Thyroid gland (tissue), 4 donors: ENCODE data around the gene DCP2. TPM values are rescaled to one million over a fixed set of nuclear protein-coding genes. Genes with fewer than 3 reads are reported as not detected.

Experiments used
- DNase-seq, 2 donors: peaks; one replicate each; pipeline ENCODE4 v3.0.0-alpha.2; 2019
- H3K27ac ChIP-seq, 3 donors: fragments of 200-600 bp; sonication (generic); 1 replicate in 2 of 3; 2 replicates in 1 of 3; pipeline ENCODE4 v1.5.1; 2016 to 2019; ENCODE audit warnings: mild to moderate bottlenecking in 1 of 3, moderate library complexity in 1 of 3
- H3K27me3 ChIP-seq: fragments of 200-600 bp; sonication (generic); one replicate; pipeline ENCODE4 v1.5.1; 2019
- H3K36me3 ChIP-seq, 2 donors: fragments of 200-600 bp; sonication (generic); one replicate each; pipeline ENCODE4 v1.5.1; 2016 to 2019
- H3K4me1 ChIP-seq, 2 donors: fragments of 200-600 bp; sonication (generic); one replicate each; pipeline ENCODE4 v1.5.1; 2017 to 2019
- H3K4me3 ChIP-seq, 3 donors: fragments of 200-600 bp; sonication (generic); replicated peaks in 1 of 3; 1 replicate in 2 of 3; 2 replicates in 1 of 3; pipeline ENCODE4 v1.5.1; 2016; ENCODE audit warnings: mild to moderate bottlenecking in 1 of 3
- H3K9me3 ChIP-seq: fragments of 200-600 bp; sonication (generic); one replicate; pipeline ENCODE4 v1.5.1; 2017
- CTCF ChIP-seq, 6 experiments: fragments of 200-600 bp in 3 of 6; fragments of 450-650 bp in 3 of 6; sonication (generic) in 3 of 6; IDR thresholded peaks; one replicate each; pipeline ENCODE4 v1.5.1; 2016 to 2019; ENCODE audit warnings: antibody characterized with exemption in 6 of 6, mild to moderate bottlenecking in 2 of 6, inconsistent platforms in 1 of 6, moderate library complexity in 1 of 6
- POLR2A ChIP-seq, 2 donors: fragments of 450-650 bp; IDR thresholded peaks; one replicate each; pipeline ENCODE4 v1.6.1; 2017; ENCODE audit warnings: antibody characterized with exemption in 2 of 2, mild to moderate bottlenecking in 2 of 2, moderate library complexity in 1 of 2
- WGBS, 2 donors: methylation state at CpG; one replicate each; pipeline ENCODE4 v1.1.5; 2017; 5-methylcytosine and 5-hydroxymethylcytosine counted together
- intact Hi-C: fragments of 100-400 bp; cut with DNase I; formaldehyde crosslinking; loops from one replicate; pipeline ENCODE4 v1.15.1; 2023
- total RNA-seq, 4 donors: library from RNA; depleted of rRNA; stranded (reverse); fragments of >200 nt; gene quantifications; one replicate each; pipeline ENCODE4 v1.2.3, GENCODE V29; 2016

DCP2 gene
- total RNA-seq, 4 donors from 2014 or later: 26.2 to 34.5 (median 27.5) TPM

GRCh38 chr5:113047234-113047633, 70.6 kb downstream of the DCP2 start:
- no peak for TF ChIP-seq CTCF (IDR thresholded peaks at IDR 0.05)
- TF ChIP-seq POLR2A (IDR thresholded peaks at IDR 0.05): no peak
- no peak overlapping the region for H3K27ac ChIP-seq
- no peak for DNase-seq
- H3K9me3 ChIP-seq: no peaks in the 10 kb centered on the region
- H3K4me1 ChIP-seq: peaks cover 8 to 24% of the 10 kb centered on the region in 2 donors
- H3K36me3 ChIP-seq: no peaks in the 10 kb centered on the region
- WGBS, 2 donors: 89 to 92% methylated on average over 2 of the region's 2 CpGs
- no peak overlapping the region for H3K4me3 ChIP-seq
- no peaks in the 10 kb centered on the region for H3K27me3 ChIP-seq
- intact Hi-C loops: no loop called here

- no peak for DNase-seq
- H3K36me3 ChIP-seq: no peaks in the 10 kb centered on the region
- intact Hi-C loops: no loop called here
- 84 to 87% methylated on average over 11 of the region's 11 CpGs for WGBS, 2 donors
- no peaks in the 10 kb centered on the region for H3K27me3 ChIP-seq
- no peak overlapping the region for H3K4me3 ChIP-seq
- TF ChIP-seq CTCF (IDR thresholded peaks at IDR 0.05) (no peak), POLR2A (IDR thresholded peaks at IDR 0.05) (no peak)
- H3K27ac ChIP-seq: no peak overlapping the region
- H3K9me3 ChIP-seq: no peaks in the 10 kb centered on the region
- H3K4me1 ChIP-seq: peaks cover 8 to 21% of the 10 kb centered on the region in 2 donors
Measured at GRCh38 chr5:113047733-113048652, 71.4 kb downstream of the DCP2 start.

- no peaks in the 10 kb centered on the region for H3K27me3 ChIP-seq
- no peaks in the 10 kb centered on the region for H3K36me3 ChIP-seq
- no peak overlapping the region for H3K27ac ChIP-seq
- no peak for DNase-seq
- WGBS, 2 donors: 95 to 99% methylated on average over 7 to 10 of the region's 10 CpGs
- TF ChIP-seq CTCF (IDR thresholded peaks at IDR 0.05) (no peak), POLR2A (IDR thresholded peaks at IDR 0.05) (no peak)
- intact Hi-C loops: no loop called here
- peaks cover under 1 to 12% of the 10 kb centered on the region in 2 donors for H3K4me1 ChIP-seq
- H3K9me3 ChIP-seq: no peaks in the 10 kb centered on the region
- no peak overlapping the region for H3K4me3 ChIP-seq
Measured at GRCh38 chr5:113048931-113049330, 72.3 kb downstream of the DCP2 start.

GRCh38 chr5:113050721-113051382, 74.3 kb downstream of the DCP2 start:
- intact Hi-C loops: loop anchor here (10.0 kb wide), 1 partner anchor 274 kb away; no protein-coding TSS in a partner anchor
- H3K4me3 ChIP-seq: no peak overlapping the region
- WGBS, 2 donors: 56 to 68% methylated on average over 9 of the region's 9 CpGs

More at GRCh38 chr5:113050721-113051382, 74.3 kb downstream of the DCP2 start:
- TF ChIP-seq CTCF (IDR thresholded peaks at IDR 0.05) (no peak), POLR2A (IDR thresholded peaks at IDR 0.05) (no peak)
- H3K27ac ChIP-seq: peak overlapping the region in 1 of 3 donors; percentile 41
- no peaks in the 10 kb centered on the region for H3K36me3 ChIP-seq
- H3K9me3 ChIP-seq: no peaks in the 10 kb centered on the region
- no peak for DNase-seq
- H3K27me3 ChIP-seq: no peaks in the 10 kb centered on the region
- H3K4me1 ChIP-seq: peaks cover 0 to 8% of the 10 kb centered on the region in 2 donors
